ENCODE results near the gene NDUFS6.

Gene NDUFS6

DNA sequence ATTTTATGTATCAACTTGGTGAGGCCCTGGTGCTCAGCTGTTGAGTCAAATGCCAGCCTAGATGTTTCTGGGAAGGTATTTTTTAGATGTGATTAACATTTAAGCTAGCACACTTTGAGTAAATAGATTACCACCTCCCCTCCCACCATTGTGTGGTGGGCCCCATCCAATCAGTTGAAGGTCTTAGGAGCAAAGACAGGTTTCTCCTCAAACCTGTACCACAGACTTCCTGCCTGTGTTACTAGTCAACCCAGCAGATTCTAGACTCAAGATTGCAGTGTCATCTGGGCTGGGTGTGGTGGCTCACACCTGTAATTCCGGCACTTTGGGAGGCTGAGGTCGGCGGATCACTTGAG is 35.3 kb upstream of the NDUFS6 start:
- DNase-seq: no peak

DNA sequence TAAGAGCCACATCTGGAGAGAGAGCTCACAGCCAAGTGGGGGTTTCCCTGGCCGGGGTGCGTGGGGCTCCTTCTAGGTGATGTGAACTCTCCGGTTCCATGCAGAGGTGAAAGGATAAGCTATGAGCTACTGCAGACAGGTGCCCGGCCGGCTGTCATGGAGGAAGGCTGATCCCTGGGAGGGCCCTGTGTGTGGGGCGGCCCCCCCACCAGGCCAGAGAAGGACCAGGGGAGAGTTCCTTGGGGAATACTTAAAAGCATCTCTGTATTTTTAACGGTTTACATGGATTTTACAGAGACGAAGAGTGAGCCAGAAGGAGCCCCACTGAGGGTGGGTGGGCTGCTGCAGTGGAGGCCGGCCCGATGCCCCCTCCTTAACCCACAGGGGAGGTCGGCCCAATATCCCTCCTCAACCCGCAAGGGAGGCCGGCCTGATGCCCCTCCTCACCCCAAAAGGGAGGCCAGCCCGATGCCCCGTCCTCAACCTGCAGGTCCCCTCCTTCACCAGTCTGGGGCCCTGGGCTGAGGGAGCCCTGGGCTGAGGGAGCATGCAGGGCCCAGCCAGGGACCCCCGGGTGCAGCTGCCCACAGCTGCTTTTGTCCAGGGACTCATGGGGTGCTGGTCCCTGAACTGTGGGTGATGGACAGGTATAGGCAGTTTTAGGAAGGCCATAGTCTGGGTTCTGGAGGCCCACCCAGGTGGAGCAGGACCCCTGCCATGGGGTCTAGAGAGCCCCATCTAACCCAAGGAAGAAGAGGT is 33.5 kb upstream of the NDUFS6 start:
- no peak for DNase-seq

DNA sequence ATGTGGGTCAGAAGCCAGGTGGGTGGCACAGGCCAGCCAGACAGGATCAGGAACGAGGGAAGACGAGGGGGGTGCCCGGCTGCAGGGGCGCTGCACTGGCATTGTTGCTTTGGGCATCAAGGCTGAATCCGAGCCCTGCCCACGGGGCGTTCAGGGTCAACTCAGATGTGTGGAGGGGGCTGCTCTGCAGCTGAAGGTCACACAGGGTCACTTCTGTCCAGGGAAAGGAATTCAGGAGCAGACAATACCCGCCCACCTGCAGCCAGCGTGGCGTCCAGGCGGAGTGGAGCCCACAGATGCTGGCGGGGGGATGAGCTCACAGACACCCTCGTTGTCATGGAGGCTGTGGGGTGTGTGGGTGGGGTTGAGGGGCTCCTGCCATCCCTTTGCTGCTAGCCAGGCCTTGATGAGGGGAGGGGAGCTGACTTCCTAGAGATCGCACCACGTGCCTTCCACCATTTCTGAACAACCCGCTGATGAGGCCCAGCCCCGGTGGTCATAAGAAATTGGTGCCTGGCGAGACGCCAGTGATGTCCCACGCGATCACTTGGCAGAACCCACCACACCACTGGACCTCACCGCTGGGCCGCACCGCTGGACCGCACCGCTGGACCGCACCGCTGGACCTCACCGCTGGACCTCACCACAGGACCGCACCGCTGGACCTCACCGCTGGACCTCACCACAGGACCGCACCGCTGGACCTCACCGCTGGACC is 32.8 kb upstream of the NDUFS6 start:
- no peak for DNase-seq

DNA sequence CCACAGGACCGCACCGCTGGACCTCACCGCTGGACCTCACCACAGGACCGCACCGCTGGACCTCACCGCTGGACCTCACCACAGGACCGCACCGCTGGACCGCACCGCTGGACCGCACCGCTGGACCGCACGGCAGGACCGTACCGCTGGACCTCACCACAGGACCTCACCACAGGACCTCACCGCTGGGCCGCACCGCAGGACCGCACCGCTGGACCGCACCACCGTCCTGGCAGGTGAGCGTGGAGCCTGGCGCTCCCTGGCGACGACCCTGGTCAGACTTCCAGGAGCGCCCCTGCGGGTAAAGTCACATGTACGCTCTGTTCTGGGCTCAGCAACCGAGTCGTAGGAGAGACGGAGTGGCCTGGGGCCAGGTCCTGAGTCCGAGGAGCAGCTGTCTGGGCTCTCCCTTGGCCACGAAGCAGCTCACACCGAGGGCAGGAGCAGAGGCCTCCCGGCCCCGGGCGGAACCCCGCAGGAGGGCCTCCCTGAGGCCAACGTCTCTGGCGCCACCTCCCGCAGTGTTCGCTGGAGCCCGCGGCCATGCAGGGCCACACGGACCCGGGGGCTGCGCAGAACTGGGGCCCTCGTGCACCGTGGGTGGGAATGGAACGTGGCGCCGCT is 32.1 kb upstream of the NDUFS6 start:
- DNase-seq: no peak

DNA sequence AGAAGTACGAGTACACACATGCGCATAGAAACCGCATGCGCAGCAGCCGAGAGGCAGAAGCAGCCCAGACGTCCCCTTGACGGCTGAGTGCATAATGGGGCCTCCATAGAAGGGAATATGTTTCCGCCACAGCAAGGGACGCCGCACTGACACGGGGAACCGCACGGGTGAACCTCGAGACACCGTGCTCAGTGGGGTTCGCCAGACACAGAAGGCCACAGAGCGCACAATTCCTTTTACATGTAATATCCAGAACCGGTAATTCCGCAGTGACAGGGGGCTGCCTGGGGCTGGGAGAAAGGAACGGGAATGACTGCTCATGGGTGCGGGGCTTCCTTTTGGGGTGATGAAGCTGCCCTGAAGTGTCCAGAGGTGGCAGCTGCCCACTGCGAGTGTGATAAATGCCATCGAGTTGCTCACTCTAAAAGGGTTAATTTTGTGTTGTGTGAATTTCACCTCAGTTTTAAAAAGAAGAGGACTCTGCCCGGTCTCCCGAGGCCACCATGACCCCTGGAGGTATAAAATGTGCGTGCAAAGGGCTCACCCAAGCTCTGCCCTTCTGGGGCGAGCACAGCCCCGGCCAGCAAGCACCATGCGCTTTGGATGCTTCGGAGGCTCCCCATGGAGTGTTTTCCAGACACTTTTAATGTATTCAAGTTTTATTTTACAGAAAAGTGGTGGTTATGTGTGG is 31.3 kb upstream of the NDUFS6 start:
- DNase-seq: no peak

DNA sequence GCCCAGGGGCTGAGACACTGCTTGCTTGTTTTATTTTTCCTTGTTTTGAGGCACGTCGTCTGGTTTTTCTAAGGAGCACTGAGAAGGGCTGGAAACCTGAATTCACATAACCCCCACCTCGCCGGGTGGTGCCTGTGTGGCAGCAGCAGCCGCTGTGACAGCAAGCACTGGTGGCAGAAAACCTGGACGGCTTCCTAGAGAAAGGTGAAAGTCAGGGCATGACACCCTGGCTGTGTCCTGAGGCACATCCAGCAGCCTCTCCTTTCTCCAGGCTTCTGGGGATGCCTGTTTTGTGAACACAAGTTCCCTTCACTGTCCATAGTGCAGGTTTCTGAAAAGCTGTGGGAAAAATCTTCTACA is 30.8 kb upstream of the NDUFS6 start:
- DNase-seq: no peak

DNA sequence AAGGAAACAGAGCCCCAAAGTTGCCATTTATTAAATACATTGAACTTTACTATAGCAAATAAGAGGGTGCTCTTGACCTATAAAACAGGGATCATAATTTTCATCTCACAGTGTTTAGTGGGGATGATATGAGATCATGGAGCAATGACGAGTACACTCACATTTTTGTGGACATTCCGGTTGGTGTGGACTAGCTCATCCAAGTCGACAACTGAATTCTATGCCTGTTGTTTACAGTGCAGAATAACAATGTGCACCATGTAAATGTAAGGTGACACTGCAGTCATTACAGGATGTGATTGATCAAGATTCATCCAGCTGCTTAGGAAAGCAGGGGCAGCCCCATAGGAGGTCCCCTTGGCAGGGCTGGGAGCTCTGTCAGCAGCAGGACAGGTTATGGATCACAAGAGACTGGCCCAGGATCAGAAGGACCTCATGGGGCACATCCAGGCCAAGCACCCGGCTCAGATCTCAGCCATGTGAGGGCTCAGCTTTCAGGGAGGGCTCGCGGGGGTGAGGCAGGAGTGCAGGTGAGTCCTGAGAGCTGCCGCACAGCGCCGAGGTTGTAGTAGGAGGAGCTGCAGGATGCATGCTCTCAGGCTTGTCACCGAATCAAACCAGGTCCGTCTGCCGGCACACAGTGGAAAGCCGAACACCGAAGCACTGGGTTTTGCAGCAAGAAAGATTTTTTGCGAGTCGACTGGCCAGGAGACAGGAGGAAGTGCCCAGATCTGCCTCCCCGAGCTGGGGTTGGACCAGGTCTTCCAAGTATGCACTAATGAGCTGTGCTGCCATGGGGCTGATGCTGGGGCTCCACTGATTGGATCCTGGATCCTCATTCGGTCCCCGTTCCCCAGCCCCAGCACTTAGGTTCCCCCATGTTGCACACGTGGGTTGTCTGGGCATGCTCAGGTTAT is 29.8 kb upstream of the NDUFS6 start:
- no peak for DNase-seq

DNA sequence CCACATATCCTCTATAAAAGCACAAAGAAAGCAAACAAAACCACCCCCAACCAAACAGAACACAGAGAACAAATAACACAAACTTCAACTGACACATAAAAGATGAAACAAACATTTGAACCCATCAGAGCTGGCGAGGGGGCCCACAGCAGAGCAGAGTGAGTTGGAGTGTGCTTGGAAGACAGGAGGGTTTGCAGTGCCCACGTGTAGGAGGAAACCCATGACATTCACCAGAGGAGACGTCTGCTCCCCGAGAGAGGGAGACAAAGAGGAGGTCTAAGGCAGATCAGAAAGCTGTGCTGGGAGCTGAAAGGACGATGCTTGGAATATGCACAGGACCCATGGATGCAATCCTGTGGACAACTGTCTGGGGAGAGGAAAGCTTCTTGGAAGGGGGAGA is 28.6 kb upstream of the NDUFS6 start:
- no peak for DNase-seq

DNA sequence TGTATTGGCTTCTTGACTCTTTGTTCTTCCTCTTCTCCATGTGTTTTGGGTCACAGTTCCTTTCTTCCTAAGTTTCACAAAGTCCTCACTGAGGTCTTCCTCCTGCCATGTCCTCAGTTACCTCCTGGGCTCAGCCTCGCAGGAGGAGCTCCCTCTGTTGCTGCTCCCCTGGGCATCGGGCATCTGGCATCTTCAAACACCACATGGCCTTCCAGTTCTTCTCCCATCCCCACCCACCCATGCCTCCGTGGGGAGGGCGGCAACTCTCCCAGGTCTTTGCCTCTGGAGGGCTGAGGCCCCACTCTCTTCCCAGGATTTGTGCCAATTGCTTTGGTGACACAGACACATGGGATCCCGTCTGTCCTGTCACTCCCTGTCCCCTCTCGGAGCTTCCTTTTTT is 24.4 kb upstream of the NDUFS6 start:
- DNase-seq: no peak

DNA sequence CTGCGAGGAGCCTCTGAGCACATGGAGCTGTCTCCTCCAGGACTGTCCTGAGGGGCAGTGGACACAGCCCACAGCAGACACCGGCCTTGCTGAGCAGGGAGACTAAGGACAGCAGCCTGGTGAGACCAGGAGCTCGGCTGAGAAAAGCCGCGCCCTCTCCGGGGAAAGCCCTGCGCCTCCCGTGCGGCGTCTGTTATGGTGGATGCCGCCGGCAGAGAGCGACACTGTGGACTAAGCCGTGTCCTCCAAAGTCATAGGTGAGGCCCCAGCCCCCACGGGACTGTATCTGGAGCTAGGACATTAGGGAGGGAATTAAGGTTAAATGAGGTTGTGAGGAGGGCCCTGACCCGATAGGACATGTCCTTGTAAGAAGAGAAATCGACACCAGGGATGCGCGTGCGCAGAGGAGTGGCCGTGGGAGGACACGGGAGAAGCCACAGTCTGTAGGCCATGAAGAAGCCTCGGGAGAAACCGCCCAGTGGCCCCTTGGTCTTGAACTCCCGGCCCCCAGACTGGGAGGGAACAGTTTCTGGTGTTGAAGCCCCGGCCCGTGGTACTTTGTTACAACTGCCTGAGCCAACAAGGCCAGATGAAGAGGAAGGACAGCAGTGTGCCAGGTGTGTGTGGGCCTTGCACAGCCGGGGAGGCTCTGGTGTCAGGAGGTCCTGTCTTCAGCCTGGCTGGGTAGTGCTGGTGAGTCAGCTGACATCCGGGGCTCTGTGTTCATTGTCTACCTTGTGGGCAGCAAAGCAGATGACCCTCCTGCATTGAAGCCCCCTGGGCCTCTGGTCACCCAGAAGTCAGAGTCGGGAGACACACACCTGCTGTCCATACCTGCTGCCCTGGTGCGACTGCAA is 23.7 kb upstream of the NDUFS6 start:
- DNase-seq: no peak

DNA sequence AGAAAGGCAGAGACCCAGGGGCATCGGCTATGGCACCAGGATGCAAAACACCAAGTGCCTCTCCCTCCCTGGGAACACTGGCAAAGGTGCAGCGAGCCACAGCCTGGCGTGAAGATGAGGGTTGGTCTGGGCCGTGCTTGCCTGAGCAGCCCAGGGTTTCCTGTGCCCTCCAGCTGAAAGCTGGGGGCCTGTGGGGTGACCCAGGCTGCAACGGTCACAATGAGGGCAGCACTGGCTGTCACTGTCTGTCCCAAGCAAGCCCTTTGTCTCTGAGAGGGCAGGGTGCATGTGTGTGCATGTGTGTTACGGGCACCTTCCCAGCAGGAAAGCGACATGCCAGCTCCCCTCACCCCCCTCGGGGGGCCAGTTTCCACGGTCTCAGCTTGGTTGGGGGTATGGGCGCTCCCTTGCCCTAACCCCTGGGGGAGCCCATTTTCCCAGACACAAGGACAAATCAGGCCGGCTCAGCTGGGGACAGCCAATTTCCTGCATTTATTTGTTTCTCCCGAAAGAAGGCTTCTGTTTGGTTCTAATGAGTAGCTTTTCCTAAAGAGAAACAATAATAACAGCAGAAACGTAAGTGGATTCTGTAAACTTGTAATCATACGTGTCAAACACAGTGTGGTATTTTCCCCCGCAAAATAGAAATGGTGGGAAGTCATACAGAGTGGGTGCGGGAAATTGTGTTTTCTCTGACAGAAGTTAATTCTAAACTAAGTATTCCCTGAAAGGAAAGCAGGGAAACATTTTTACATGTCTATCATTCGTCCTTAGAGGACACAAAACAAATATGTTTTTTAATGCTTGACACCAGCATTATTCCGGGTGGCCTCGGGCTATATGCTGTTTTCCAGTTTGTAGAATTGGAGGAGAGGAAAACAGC is 22.8 kb upstream of the NDUFS6 start:
- no peak for DNase-seq

DNA sequence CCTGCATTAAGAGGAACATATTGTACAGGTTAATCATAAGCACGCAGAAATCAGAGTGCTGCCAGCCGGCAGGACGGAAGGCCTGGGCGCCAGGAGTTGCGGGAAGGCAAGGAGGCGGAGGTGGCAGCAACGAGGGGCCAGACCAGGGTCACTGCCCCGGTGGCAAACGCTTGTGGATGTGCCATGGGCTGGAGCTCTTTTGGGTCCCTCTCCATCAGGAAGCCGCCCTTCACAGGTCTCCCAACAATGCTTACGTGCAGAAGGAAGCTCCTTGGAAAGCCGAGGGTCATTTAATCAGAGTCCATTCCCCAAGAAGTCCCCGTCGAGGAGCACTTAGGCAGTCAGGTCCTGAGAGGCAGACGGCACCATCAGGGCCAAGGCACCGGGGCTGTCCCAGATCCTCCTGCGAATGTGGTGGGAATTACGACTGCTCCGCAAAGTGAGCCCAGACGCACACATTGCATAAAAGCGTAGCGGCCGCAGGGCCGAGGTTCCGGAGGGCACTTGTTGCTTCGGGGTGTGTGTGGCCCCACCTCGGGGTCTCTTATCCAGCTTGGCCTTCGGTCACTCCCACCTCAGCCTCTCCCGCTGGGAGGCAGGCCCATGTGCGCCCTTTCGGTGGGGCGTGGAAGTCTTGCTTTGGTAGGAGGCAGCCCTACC is 22.1 kb upstream of the NDUFS6 start:
- no peak for DNase-seq

DNA sequence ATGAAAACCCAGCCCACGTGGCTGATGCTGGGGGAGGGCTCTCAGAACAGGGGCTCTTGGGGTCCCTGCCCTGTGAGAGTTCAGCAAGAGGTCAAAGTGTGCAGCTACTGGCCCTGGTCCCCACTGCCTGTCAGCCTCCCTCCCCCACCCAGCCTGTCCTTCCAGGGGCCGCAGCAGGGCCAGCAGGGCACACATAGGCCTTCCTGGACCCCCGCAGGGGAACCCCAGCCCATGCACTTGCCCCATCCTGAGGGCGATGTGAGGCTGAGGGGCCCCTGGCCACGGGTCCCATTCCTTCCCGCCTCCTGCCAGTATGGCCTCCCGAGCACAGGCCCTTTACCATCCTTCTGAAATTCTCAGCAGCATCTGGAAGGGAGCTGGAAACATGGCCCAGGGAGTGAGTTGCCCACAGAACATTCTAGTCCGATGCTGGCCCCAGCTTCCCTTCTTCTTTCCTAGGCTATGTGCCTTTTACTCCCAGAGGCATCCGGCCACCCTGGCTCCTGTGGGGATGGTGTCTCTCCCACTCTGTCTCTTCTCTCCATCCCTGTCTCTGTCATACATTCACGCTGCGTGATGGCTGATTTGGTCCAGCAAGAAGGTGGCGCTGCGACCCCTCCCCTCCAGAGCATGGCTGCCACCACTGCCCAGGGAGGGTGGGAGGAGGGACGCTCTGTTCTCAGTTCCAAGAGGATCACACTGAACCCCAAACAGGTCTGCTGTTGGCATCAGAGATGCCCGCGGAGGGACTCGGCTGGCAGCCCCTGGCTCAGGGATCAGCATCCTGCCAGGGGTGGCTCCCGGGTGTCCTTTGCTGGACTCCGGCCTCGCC is 21.2 kb upstream of the NDUFS6 start:
- no peak for DNase-seq

DNA sequence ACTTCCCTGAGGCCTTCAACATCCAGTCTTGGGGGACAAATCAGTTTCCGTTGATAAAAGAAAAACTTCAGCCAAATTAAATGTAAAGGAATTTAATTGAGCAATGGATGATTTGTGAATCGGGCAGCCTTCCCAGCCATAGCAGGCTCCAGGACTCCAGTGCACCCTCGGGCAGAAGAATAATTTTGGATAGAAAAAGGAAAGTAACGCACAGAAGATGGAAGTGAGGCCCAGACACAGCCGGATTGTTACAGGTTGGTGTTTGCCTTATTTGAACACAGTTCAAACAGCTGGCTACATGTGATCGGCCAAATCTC is 20.6 kb upstream of the NDUFS6 start:
- no peak for DNase-seq

DNA sequence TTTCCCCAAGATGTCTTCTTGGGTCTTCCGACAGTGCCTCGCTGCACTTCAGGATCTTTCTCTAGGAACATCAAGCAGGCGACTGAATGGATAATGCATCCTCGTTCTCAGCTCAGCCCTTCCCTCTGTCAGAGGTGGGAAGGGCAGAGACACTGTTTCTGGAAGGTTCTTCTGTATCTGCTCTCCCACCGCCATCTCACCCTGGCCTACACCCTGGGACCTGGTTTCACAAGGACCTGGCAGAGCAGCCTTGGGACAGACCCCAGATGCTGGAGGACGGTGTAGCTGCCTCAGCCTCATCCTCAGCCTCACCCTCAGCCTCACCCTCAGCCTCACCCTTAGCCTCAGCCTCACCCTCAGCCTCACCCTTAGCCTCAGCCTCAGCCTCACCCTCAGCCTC is 20.1 kb upstream of the NDUFS6 start:
- DNase-seq: no peak

DNA sequence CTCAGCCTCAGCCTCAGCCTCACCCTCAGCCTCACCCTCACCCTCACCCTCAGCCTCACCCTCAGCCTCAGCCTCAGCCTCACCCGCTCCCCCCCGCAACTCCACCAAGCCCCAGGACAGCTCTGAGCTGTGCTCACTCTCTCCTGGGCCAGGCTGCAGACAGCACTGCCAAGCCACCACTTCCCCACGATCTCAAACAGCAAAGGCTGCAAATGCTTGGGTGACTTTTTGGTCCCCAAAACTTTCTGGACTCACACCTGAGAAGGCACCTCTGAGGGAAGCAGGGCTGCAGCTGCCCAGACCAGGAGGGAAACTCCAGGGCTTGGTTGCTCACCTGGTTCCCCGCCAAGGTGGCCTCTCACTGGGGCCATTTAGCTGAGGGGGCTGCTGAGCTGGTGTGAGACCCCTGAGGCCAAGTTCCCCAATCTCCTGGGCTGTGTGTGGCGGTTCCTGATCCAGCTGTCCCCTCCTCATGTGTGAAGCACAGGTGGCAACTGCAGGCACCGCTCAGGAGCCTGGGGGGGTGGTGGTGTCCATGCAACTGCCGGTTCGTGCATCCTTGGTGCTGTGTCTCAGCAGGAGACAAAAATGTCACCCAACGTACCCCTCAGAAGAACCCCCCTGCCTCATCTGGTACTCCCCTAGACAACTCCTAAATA is 19.4 kb upstream of the NDUFS6 start:
- DNase-seq: no peak

DNA sequence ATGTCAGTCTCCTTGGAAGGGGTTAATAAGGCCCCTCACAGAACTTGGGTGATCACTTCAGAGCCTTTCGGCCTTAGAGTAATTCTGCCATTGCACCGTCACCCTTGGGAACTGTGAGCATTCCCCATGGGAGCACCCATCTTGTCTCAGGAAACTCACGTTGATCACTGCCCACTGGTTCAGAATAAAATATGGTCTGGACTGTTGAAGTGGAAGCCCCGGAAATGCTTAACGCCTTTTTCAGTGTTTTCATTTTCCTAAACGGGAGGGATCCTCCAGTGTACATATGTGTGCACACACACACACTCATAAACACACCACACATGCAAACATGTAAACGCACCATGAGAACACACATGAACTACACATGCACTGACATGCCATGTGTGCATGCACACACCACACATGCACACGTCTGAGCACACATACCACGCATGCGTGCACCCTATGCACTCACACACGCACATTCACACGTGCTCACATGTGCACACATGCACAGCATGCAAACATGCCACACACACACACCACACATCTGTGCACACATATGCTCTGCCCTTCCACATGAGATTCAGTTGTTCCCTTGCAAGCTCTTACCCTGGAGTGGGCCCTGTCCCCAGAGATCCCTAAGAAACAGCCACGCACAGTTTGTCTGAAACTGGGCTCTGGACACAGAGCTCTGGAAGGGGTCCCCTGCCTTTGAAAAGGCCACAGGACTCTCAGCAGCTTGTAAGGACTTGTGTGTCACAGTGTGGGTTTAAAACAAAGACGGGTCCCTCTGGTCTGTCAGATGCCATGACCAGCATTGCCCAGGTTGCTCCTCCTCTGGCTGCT is 18.6 kb upstream of the NDUFS6 start:
- no peak for DNase-seq

DNA sequence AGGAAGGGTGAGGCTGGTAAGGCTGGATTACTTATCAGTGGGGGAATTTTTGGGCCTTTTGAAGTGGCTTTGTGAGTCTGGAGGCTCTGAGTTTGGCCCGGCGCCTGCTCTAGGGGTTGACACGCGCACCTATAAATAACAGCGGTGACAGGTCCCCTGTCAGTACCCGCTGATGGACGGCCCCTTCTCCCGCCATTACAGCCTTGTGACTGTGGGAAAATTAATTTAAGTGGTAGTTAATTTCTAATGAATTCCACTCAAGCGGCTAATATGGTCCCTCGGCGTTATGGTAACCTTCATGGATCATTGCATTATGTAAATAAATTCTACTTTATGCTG is 18.0 kb upstream of the NDUFS6 start:
- no peak for DNase-seq
